Measurements from ENCODE around the gene SPRR2E. TPM values are rescaled to one million over a fixed set of nuclear protein-coding genes. Genes with fewer than 3 reads are reported as not detected.
"Not testable (repeated sequence)": the region's sequence is repeated elsewhere in the genome, so short reads cannot be mapped to it uniquely, and the experiment has no call there.

SPRR2E gene
- not detected for total RNA-seq

- no peak for DNase-seq (ENCODE audit: low spot score)
Measured at GRCh38 chr1:153094426-153094825, at the start of gene SPRR2E. SPRR2E (minus strand) TSS chr1:153094526; CDS start chr1:153093751, 775 bp downstream.

DNA sequence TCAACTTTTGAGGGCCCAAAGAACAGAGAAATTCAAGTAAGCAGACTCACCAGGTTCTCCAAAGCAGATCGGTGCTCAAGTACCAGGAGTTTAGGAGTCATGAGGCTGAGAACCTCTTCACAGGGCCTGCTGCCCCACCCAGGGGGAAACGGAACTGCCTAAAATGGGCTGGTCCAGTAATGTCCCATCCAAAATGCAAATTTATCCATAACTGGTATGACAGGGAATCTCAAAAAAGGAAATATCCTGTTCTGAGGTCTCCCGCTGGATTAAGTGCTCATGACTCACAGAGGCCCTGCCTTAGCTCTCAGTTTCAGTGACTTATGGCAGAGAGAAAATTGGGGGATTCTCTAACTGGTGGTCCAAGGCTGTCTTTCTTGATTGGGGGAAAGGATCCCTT is 47.1 kb upstream of the SPRR2E start:
- DNase-seq (ENCODE audit: low spot score): no peak

GRCh38 chr1:153140484-153140883 is 46.2 kb upstream of the SPRR2E start:
- no peak for DNase-seq (ENCODE audit: low spot score)

GRCh38 chr1:153133743-153134142 is 39.4 kb upstream of the SPRR2E start:
- DNase-seq (ENCODE audit: low spot score): no peak

DNA sequence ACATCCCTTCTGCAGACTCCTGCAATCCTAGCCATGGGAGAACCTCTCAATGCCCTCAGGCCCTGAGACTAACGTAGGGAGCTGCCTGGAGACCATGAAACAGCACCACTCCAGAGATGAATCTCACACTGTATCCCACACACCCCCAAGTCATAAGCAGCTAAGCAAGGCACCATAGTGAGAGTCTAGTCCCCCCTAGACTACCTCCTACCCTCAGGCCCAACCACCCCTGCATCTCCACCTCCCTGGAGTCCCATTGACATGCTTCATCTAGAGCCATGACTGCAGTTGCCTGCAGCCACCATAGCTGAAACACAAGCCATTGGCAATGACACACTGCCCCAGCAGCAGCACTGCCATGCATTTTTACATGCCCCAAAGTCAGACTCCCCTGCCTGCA is 38.9 kb upstream of the SPRR2E start:
- DNase-seq (ENCODE audit: low spot score): no peak

DNA sequence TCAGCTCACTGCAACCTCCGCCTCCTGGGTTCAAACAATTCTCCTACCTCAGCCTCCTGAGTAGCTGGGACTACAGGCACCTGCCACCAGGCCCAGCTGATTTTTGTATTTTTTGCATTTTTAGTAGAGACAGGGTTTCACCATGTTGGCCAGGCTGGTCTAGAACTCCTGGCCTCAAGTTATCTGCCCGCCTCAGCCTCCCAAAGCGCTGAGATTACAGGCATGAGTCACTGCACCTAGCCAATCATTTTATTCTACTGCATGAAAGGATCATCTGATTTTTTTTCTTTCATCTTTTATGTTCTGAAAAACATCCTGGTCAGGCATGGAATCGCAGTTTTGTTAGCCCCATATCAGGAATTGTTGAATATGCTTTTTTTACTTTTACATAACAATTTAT is 34.4 kb upstream of the SPRR2E start:
- not testable (repeated sequence) for DNase-seq (ENCODE audit: low spot score)

DNA sequence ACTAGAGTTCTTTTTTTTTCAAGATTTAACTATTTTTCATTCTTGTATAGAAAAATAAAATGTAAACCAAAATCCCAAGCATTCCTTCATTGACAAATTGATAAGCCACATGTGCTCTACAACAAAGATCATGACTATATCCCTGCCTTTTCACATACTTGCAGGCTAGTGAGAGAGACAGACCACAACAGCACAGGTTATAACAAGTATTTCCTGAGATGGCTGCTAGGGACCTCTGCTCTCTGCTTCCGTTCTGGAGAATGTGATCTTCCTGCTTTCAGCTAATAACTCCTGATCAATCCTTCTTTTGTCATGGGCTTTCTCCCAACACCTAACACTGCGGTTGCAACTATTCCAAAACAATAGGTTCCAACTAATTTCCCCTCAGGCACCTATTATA is 33.0 kb upstream of the SPRR2E start:
- DNase-seq (ENCODE audit: low spot score): no peak

DNA sequence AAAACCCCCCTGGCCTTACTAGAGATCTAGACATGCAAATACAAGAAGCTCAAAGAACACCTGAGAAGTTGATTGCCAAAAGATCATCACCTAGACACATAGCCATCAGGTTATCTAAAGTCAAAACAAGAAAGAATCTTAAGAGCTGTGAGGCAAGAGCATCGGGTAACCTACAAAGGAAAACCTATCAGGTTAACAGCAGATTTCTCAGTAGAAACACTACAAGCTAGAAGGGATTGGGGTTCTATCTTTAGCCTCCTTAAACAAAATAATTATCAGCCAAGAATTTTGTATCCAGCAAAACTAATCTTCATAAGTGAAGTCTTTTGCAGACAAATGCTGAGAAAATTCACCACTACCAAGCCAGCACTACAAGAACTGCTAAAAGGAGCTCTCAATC is 31.2 kb upstream of the SPRR2E start:
- no peak for DNase-seq (ENCODE audit: low spot score)

DNA sequence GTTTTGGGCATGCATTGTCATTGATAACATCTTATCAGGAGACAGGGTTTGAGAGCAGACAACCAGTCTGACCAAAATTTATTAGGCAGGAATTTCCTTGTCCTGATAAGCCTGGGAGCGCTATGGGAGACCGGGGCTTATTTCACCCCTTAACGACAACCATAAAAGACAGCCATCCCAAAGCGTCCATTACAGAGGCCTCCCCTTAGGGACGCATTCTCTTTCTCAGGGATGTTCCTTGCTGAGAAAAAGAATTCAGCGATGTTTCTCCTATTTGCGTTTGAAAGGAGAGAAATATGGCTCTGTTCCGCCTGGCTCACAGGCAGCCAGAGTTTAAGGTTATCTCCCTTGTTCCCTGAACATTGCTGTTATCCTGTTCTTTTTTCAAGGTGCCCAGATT is 29.5 kb upstream of the SPRR2E start:
- not testable (repeated sequence) for DNase-seq (ENCODE audit: low spot score)

DNA sequence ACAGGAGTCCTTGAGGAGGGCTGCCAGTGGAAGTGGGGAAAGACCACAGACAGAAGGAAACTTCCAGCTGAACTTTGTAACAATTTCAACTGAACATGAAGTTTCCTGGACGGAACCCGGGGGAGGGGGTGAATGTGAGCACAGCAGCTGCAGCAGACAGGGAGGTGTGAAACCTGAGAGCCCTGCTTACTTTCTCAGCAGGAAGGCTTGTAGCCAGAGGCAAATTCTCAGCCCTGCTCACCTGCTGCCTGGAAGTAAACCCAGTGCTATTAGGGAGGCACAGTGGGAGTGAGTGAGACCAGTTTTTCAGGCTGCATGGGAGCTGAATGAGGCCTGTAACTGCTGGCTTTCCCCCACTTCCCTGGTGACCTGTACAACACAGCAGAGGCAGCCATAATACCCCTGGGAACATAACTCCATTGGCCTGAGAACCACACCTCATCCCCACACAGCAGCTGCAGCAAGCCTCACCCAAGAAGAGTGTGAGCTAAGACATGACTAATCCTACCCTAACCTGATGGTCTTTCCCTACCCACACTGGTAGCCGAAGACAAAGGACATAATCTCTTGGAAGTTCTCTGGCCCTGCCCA is 28.6 kb upstream of the SPRR2E start:
- no peak for DNase-seq (ENCODE audit: low spot score)

GRCh38 chr1:153120945-153121344 is 26.6 kb upstream of the SPRR2E start:
- DNase-seq (ENCODE audit: low spot score): no peak

- DNase-seq (ENCODE audit: low spot score): no peak
Measured at GRCh38 chr1:153119491-153119971, 25.2 kb upstream of the SPRR2E start.

- not testable (repeated sequence) for DNase-seq (ENCODE audit: low spot score)
Measured at GRCh38 chr1:153115264-153115663, 20.9 kb upstream of the SPRR2E start.

DNA sequence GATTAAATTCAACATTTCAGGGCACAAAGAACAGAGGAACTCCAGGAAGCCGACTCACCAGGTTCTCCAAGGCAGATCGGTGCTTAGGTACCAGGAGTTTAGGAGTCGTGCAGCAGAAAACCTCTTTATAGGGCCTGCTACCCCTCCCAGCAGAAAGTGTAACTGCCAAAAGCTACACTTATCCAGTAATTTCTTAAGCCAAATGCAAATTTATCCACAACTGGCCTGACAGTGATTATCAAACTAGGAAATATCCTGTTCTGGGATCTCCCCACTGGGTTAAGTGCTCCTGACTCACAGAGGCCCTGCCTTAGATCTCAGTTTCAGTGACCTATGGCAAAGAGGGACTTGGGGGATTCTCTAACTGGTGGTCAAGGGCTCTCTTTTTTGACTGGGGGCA is 19.1 kb upstream of the SPRR2E start, which contains the start of gene SPRR2F:
TSS of gene SPRR2F (minus strand) at position 101 of the 400 bp plus-strand sequence. CDS start 783 bp downstream, outside the sequence.
- DNase-seq (ENCODE audit: low spot score): no peak

- not testable (repeated sequence) for DNase-seq (ENCODE audit: low spot score)
Measured at GRCh38 chr1:153112454-153112853, 18.1 kb upstream of the SPRR2E start.

DNA sequence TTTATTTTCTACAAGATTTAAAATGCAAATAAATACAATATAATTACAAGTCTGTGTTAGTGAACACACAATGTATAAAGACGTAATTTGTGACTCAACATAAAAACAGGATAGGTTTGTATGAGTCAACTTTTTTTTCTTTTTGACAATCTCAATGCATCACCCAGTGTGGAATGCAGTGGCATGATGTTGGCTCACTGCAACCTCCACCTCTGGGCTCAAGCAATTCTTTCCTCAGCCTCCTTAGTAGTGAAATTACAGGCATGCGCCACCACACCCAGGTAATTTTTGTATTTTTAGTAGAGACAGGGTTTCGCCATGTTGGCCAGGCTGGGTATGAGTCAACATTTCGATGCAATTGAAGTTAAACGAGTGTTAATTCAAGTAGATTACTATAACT is 5.9 kb upstream of the SPRR2E start:
- no peak for DNase-seq (ENCODE audit: low spot score)

DNA sequence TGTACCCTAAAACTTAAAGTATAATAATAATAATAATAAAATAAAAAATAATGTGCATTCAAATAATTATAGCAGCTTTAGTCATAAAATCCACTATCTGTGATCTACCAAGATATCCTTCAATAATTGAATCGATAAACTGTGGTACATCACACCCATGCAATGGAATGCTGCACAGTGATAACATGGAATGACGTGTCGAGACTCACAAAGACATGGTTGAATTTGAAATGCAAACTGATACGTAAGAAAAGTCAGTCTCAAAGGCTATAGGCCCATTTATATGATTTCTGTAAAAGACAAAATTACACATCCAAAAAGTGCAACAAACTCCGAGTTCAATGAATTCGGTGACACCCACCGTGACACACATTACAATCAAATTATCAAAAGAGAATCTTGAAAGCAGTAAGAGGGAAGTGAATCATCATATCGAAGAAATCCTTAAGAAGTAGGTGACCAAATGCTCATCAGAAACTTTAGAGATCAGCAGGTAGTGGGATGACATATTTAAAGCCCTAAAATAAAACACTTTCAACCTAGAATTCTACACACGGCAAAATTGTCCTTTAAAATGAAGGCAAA is 5.2 kb upstream of the SPRR2E start:
- no peak for DNase-seq (ENCODE audit: low spot score)

GRCh38 chr1:153095764-153096163 is 1.4 kb upstream of the SPRR2E start:
- no peak for DNase-seq (ENCODE audit: low spot score)

DNA sequence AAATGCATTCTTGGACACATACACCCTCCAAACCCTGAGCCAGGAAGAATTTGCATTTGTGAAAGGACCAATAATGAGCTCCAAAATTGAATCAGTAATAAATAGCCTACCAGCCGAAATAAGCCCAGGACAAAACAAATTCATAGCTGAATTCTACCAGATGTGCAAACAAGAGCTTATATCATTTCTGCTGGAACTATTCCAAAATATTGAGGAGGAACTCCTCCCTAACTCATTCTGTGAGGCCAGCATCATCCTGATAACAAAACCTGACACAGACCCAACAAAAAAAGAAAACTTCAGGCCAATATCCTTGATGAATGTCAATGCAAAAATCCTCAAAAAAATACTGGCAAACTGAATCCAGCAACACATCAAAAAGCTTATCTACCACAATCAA is 6.7 kb downstream of the SPRR2E start:
- DNase-seq (ENCODE audit: low spot score): no peak

DNA sequence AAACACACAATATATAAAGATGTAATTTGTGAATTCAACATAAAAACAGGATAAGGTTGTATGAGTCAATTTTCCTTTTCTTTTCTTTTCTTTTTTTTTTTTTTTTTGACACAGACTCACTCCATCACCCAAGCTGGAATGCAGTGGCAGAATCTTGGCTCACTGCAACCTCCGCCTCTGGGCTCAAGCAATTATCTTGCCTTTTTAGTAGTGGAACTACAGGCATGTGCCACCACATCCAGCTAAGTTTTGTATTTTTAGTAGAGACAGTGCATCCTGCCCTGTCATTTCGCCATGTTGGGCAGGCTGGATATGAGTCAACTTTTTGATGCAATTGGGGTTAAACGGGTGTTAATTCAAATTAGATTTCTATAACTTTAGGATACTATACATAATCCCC is 12.6 kb downstream of the SPRR2E start:
- no peak for DNase-seq (ENCODE audit: low spot score)

DNA sequence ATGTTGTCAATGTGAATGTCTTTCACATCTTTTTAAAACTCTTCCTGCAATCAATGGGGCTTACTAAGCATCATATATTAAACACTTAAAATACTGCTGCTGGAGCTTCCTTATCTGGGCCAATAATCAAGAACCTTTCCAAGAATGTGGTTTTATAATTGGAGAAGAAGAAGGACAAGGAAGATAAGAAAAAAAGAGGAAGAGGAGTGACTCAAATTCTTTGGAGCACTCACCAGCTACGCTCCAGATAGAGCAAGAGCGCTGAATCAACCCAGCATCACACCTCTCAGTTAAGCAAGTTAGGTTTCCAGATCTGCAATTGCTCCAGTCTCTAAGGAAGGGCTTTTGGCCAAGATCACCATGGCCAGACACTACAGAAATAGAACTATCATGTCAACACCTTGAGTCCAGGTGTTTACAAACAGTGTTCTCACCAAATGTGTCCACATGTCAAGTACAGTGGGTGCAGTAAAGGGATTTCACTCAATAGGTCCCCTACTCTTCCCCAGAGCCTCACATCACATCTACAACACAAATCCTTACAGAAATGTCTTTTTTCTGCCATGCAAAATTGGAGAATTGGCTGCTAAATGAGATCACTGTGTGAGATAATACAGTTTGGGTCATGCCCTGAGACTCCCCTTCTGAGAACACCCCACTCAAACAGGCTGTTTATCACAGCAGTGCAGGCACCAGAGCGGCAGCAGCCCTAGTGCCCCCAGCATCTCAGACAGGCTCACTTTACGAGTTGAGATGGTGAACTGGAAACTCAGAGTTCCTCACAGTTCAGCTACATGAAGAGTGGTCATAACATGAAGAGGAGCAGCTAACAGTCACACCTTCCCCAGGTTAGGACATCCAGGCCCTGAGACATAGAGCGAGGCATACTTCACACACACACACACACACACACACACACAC is 21.3 kb downstream of the SPRR2E start:
- no peak for DNase-seq (ENCODE audit: low spot score)

DNA sequence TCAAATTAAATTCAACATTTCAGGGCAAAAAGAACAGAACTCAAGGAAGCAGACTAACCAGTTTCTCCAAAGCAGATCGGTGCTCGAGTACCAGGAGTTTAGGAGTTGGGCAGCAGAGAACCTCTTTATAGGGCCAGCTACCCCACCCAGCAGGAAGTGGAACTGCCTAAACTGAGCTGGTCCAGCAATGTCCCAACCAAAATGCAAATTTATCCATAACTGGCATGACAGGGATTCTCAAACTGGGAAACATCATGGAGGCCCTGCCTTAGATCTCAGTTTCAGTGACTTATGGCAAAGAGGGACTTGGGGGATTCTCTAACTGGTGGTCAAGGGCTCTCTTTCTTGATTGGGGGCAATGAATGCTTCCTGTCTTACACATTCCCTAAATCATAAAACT is 22.8 kb downstream of the SPRR2E start, which contains the start of gene SPRR2B:
TSS of gene SPRR2B (minus strand) at position 101 of the 400 bp plus-strand sequence. CDS start 772 bp downstream, outside the sequence.
- DNase-seq (ENCODE audit: low spot score): no peak
